OCI-LY7 (cell line): ENCODE data around the gene ADAMTSL3. TPM values are rescaled to one million over a fixed set of nuclear protein-coding genes. Genes with fewer than 3 reads are reported as not detected.

Experiments
- BruUV-seq: library from RNA; stranded (reverse); fragments of 400-500 nt; replicated peaks from 2 replicates; lab custom pipeline; 2021; lab: Mats Ljungman, UMichigan
- CTCF ChIA-PET: fragments of 300-600 bp; sonication (Branson Sonifier 250); formaldehyde crosslinking; loops from one replicate; lab custom pipeline; 2022; ENCODE audit warnings: antibody characterized with exemption; ENCODE audit not compliant: unreplicated experiment; lab: Charles Lee
- POLR2A ChIA-PET: fragments of 300-600 bp; sonication (Branson Sonifier 250); formaldehyde crosslinking; loops from one replicate; lab custom pipeline; 2022; ENCODE audit warnings: antibody characterized with exemption; lab: Charles Lee
- DNase-seq: peaks from one replicate; pipeline ENCODE4 v3.0.0-alpha.2; 2015; ENCODE audit warnings: low spot score
- H2AFZ ChIP-seq: fragments of 200-600 bp; sonication (generic), shearing (Covaris generic); 2 replicates; pipeline ENCODE4 v1.6.1; 2014; ENCODE audit warnings: mild to moderate bottlenecking, antibody characterized with exemption, low read length, moderate library complexity
- H3K27ac ChIP-seq: fragments of 200-600 bp; sonication (generic); 2 replicates; pipeline ENCODE4 v1.5.1; 2014; ENCODE audit warnings: mixed run types, low read depth, mild to moderate bottlenecking, moderate library complexity, low read length, inconsistent platforms; ENCODE audit not compliant: poor library complexity, severe bottlenecking
- H3K36me3 ChIP-seq: fragments of 200-600 bp; sonication (generic); 2 replicates; pipeline ENCODE4 v1.6.1; 2014; ENCODE audit warnings: mild to moderate bottlenecking, antibody characterized with exemption, low read length, moderate library complexity, mixed read lengths; ENCODE audit not compliant: insufficient read depth
- H3K4me1 ChIP-seq: fragments of 200-600 bp; sonication (generic); 2 replicates; pipeline ENCODE4 v1.5.1; 2014; ENCODE audit warnings: mild to moderate bottlenecking, low read length; ENCODE audit not compliant: insufficient read depth, poor library complexity, severe bottlenecking
- H3K4me2 ChIP-seq: fragments of 200-600 bp; sonication (generic); 2 replicates; pipeline ENCODE4 v1.6.1; 2014; ENCODE audit warnings: mild to moderate bottlenecking, low read length
- H3K4me3 ChIP-seq: fragments of 200-600 bp; sonication (generic); 2 replicates; pipeline ENCODE4 v1.5.1; 2014; ENCODE audit warnings: mild to moderate bottlenecking, low read depth, low read length; ENCODE audit not compliant: poor library complexity, severe bottlenecking
- H3K79me2 ChIP-seq: fragments of 200-600 bp; sonication (generic); 2 replicates; pipeline ENCODE4 v1.6.1; 2016; ENCODE audit warnings: low read depth, mild to moderate bottlenecking, low read length, moderate library complexity, mixed read lengths; ENCODE audit not compliant: insufficient read depth
- H3K9me2 ChIP-seq: fragments of 200-600 bp; sonication (generic); 2 replicates; pipeline ENCODE4 v1.6.1; 2016; ENCODE audit warnings: mild to moderate bottlenecking, low read length, mixed read lengths; ENCODE audit not compliant: insufficient read depth
- H3K9me3 ChIP-seq: fragments of 200-600 bp; sonication (generic); 2 replicates; pipeline ENCODE4 v1.6.1; 2014; ENCODE audit warnings: mild to moderate bottlenecking, mixed run types, low read length, mixed read lengths
- H4K20me1 ChIP-seq: fragments of 200-600 bp; sonication (generic); 2 replicates; pipeline ENCODE4 v1.6.1; 2014; ENCODE audit warnings: mild to moderate bottlenecking, antibody characterized with exemption, low read length, moderate library complexity, mixed read lengths; ENCODE audit not compliant: insufficient read depth
- EZH2phosphoT487 ChIP-seq: fragments of 200-600 bp; sonication (generic); IDR thresholded peaks from 2 replicates; pipeline ENCODE4 v1.6.1; 2018; ENCODE audit warnings: low read depth, borderline replicate concordance, mild to moderate bottlenecking, mixed run types, antibody characterized with exemption, low read length, moderate library complexity, mixed read lengths
- intact Hi-C: fragments of 100-400 bp; cut with micrococcal nuclease; formaldehyde crosslinking; loops from one replicate; pipeline ENCODE4 v1.10.0; 2022; ENCODE audit not compliant: unreplicated experiment
- total RNA-seq, 2 experiments: library from RNA; depleted of rRNA in 1 of 2; stranded (reverse); fragments of >200 nt in 1 of 2; shearing (Covaris generic) in 1 of 2; gene quantifications; 2 replicates each; pipeline ENCODE4 v1.2.3, GENCODE V29; 2014 to 2022
- TF ChIP-seq, protein P1 (sequence below): fragments of 200-600 bp; sonication (generic); conservative IDR thresholded peaks from 2 replicates; pipeline ENCODE4 v1.5.1; 2014; ENCODE audit warnings: mild to moderate bottlenecking, antibody characterized with exemption, low read length, moderate library complexity, mixed read lengths

ADAMTSL3 gene
- total RNA-seq, 2 experiments from 2014 or later = not detected

GRCh38 chr15:83739629-83740028 is 85.7 kb downstream of the ADAMTSL3 start:
- Histone ChIP-seq H3K9me2 (no peaks in the 10 kb centered on the region), H3K9me3 (no peaks in the 10 kb centered on the region), H3K36me3 (no peaks in the 10 kb centered on the region), H3K4me2 (no peak overlapping the region), H3K4me1 (no peaks in the 10 kb centered on the region), H3K27ac (no peak overlapping the region), H2AFZ (no peak overlapping the region), H3K4me3 (no peak overlapping the region), H4K20me1 (no peaks in the 10 kb centered on the region), H3K79me2 (no peaks in the 10 kb centered on the region)
- no TSS peak for BruUV-seq
- TF ChIP-seq, protein P1, sequence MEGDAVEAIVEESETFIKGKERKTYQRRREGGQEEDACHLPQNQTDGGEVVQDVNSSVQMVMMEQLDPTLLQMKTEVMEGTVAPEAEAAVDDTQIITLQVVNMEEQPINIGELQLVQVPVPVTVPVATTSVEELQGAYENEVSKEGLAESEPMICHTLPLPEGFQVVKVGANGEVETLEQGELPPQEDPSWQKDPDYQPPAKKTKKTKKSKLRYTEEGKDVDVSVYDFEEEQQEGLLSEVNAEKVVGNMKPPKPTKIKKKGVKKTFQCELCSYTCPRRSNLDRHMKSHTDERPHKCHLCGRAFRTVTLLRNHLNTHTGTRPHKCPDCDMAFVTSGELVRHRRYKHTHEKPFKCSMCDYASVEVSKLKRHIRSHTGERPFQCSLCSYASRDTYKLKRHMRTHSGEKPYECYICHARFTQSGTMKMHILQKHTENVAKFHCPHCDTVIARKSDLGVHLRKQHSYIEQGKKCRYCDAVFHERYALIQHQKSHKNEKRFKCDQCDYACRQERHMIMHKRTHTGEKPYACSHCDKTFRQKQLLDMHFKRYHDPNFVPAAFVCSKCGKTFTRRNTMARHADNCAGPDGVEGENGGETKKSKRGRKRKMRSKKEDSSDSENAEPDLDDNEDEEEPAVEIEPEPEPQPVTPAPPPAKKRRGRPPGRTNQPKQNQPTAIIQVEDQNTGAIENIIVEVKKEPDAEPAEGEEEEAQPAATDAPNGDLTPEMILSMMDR = no peak
- TF ChIP-seq EZH2phosphoT487 = no peak
- no peak for DNase-seq
- ChIA-PET POLR2A (no interaction called here), CTCF (no interaction called here)
- intact Hi-C loops = loop anchor here (10.0 kb wide), 1 partner anchor 285 kb away; no protein-coding TSS in a partner anchor

GRCh38 chr15:83745771-83746170 is 91.8 kb downstream of the ADAMTSL3 start:
- Histone ChIP-seq H2AFZ (no peak overlapping the region), H3K4me1 (no peaks in the 10 kb centered on the region), H3K4me3 (no peak overlapping the region), H4K20me1 (no peaks in the 10 kb centered on the region), H3K36me3 (no peaks in the 10 kb centered on the region), H3K4me2 (no peak overlapping the region), H3K79me2 (no peaks in the 10 kb centered on the region), H3K9me3 (no peaks in the 10 kb centered on the region), H3K9me2 (no peaks in the 10 kb centered on the region), H3K27ac (no peak overlapping the region)
- BruUV-seq = no TSS peak
- TF ChIP-seq, protein P1 = no peak
- no peak for TF ChIP-seq EZH2phosphoT487
- DNase-seq = no peak
- intact Hi-C loops = no loop called here
- ChIA-PET POLR2A (no interaction called here), CTCF (no interaction called here)

DNA sequence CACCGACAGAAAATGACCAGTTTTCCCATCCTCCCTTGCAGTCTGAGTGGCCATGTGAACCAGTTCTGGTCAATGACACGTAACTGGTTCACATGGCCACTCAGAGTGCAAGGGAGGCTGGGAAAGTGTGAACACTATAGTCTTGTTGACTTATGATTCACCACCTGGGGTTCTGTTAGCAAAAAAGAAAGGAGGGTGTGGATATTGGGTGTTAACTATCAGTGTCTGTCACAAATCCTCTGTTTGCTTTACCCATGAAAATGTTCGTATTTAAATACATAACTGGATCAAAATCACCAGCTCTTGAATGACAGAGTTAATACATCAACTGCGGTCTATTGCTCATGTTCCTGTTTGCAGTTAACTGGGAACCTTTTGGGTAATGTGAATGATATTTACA is 92.3 kb downstream of the ADAMTSL3 start:
- ChIA-PET CTCF (no interaction called here), POLR2A (no interaction called here)
- H3K4me1 ChIP-seq = no peaks in the 10 kb centered on the region
- H3K4me2 ChIP-seq = no peak overlapping the region
- H3K79me2 ChIP-seq = no peaks in the 10 kb centered on the region
- DNase-seq = no peak
- intact Hi-C loops = no loop called here
- no peak overlapping the region for H3K27ac ChIP-seq
- no peaks in the 10 kb centered on the region for H4K20me1 ChIP-seq
- no peaks in the 10 kb centered on the region for H3K36me3 ChIP-seq
- H3K9me2 ChIP-seq = no peaks in the 10 kb centered on the region
- BruUV-seq = no TSS peak
- no peak overlapping the region for H2AFZ ChIP-seq
- no peak overlapping the region for H3K4me3 ChIP-seq
- no peaks in the 10 kb centered on the region for H3K9me3 ChIP-seq
- TF ChIP-seq, protein P1 = no peak
- no peak for TF ChIP-seq EZH2phosphoT487
